ENCODE data around the gene GABRR1. TPM values are rescaled to one million over a fixed set of nuclear protein-coding genes. Genes with fewer than 3 reads are reported as not detected.

GABRR1 gene
- total and polyA plus RNA-seq, 2 of the 13 experiments (the other 11 are each of a cell fraction or from before 2014, with no cell fraction given) = not detected

DNA sequence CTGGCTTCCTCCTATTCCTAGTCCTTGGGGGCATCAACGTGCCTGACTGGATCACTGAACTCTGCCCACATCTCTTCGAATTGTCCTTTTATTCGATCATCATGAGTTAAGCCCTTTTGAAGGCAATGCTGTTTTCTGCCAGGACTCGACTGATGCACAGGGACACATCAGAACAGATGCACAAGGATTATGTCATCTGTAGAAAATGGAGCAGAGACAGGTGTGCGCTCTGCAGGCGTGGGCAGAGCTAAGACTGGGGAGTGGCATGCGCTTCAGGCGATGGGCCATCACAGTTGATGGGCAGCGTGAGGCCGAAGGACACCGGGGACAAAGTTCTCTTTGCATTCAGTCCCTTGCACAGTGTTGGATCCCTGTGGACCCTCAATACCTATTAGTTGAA, 13.1 kb downstream of the GABRR1 start:
- H3K9me3 ChIP-seq (ENCODE audit: low read length) = no peaks in the 10 kb centered on the region
- ChIA-PET CTCF (ENCODE audit: low intra/inter-chr PET ratio, low total read pairs) (no interaction called here), POLR2A (no interaction called here)
- FAIRE-seq (no peak), DNase-seq (ENCODE audit: low spot score) (no peak), ATAC-seq (no peak)
- no peaks in the 10 kb centered on the region for H3K79me2 ChIP-seq (ENCODE audit: insufficient read depth, low read length)
- no peak overlapping the region for H2AFZ ChIP-seq (ENCODE audit: low read length)
- no TSS peak for BruUV-seq (replicated peaks)
- H3K4me3 ChIP-seq (replicated peaks in 1 of 3; ENCODE audit: insufficient read depth in 1 of 3, low read depth in 2 of 3, low read length in 3 of 3) = no peak overlapping the region
- H4K20me1 ChIP-seq (ENCODE audit: insufficient read depth, low read length) = no peaks in the 10 kb centered on the region
- H3K27me3 ChIP-seq (ENCODE audit: control insufficient read depth in 1 of 2, insufficient read depth in 2 of 2, low read length in 2 of 2) = no peaks in the 10 kb centered on the region
- 38% methylated on average over 11 of the region's 11 CpGs for WGBS (ENCODE audit: low lambda C conversion rate)
- no peaks in the 10 kb centered on the region for H3K4me1 ChIP-seq (ENCODE audit: insufficient read depth, low read length)
- intact Hi-C loops (cut with micrococcal nuclease; ENCODE audit: unreplicated experiment) (no loop called here), in situ Hi-C loops (cut with HindIII; ENCODE audit: extremely low pct_ligation_motif_present, low pct_unique_long_range_greater_than_20kb) (no loop called here)
- TF ChIP-seq ZFP36L1 (CRISPR knock-in tag; IDR thresholded peaks at IDR 0.05) = no peak
- TF ChIP-seq ZBTB34 (CRISPR knock-in tag; IDR thresholded peaks at IDR 0.05) = no peak
- no peak for TF ChIP-seq KLF11 (CRISPR knock-in tag; IDR thresholded peaks at IDR 0.05)
- no peak for TF ChIP-seq RXRA (CRISPR knock-in tag; IDR thresholded peaks at IDR 0.05)
- TF ChIP-seq HNRNPUL1 (IDR thresholded peaks at IDR 0.05; ENCODE audit: low read depth, low read length) = no peak
- TF ChIP-seq DRAP1 (CRISPR knock-in tag; IDR thresholded peaks at IDR 0.05) = no peak
- TF ChIP-seq ZFY (CRISPR knock-in tag; IDR thresholded peaks at IDR 0.05) = no peak
- TF ChIP-seq DR1 (CRISPR knock-in tag; IDR thresholded peaks at IDR 0.05) = no peak
- TF ChIP-seq ZBTB46 (CRISPR knock-in tag; IDR thresholded peaks at IDR 0.05; ENCODE audit: borderline replicate concordance) = no peak
- no peak for TF ChIP-seq FOXO1 (CRISPR knock-in tag; IDR thresholded peaks at IDR 0.05)
- no peak for TF ChIP-seq EEA1 (CRISPR knock-in tag; IDR thresholded peaks at IDR 0.05; ENCODE audit: borderline replicate concordance)
- TF ChIP-seq ZNF607 (CRISPR knock-in tag; IDR thresholded peaks at IDR 0.05; ENCODE audit: borderline replicate concordance) = no peak
- TF ChIP-seq ZNF547 (CRISPR knock-in tag; IDR thresholded peaks at IDR 0.05) = no peak
- no peak for TF ChIP-seq SP5 (CRISPR knock-in tag; IDR thresholded peaks at IDR 0.05; ENCODE audit: borderline replicate concordance, low read depth)
- no peak for TF ChIP-seq KLF6 (CRISPR knock-in tag; IDR thresholded peaks at IDR 0.05)
- TF ChIP-seq HOXA3 (CRISPR knock-in tag; IDR thresholded peaks at IDR 0.05) = no peak
- no peak for TF ChIP-seq ZNF121 (CRISPR knock-in tag; IDR thresholded peaks at IDR 0.05)
- TF ChIP-seq ZNF569 (CRISPR knock-in tag; IDR thresholded peaks at IDR 0.05; ENCODE audit: borderline replicate concordance) = no peak
- TF ChIP-seq, protein P1, sequence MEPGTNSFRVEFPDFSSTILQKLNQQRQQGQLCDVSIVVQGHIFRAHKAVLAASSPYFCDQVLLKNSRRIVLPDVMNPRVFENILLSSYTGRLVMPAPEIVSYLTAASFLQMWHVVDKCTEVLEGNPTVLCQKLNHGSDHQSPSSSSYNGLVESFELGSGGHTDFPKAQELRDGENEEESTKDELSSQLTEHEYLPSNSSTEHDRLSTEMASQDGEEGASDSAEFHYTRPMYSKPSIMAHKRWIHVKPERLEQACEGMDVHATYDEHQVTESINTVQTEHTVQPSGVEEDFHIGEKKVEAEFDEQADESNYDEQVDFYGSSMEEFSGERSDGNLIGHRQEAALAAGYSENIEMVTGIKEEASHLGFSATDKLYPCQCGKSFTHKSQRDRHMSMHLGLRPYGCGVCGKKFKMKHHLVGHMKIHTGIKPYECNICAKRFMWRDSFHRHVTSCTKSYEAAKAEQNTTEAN (CRISPR knock-in tag; conservative IDR thresholded peaks at IDR 0.05) = no peak
- no peak for TF ChIP-seq ZNF574 (CRISPR knock-in tag; IDR thresholded peaks at IDR 0.05)
- H3K36me3 ChIP-seq (replicated peaks in 1 of 2; ENCODE audit: control insufficient read depth in 1 of 2, insufficient read depth in 2 of 2, low read length in 2 of 2) = no peaks in the 10 kb centered on the region
- no peak overlapping the region for H3K4me2 ChIP-seq (ENCODE audit: low read depth, low read length)
- no peak overlapping the region for H3K9ac ChIP-seq (ENCODE audit: insufficient read depth, low read depth, low read length)
- H3K27ac ChIP-seq (ENCODE audit: extremely low read length, insufficient read depth, low read length) = no peak overlapping the region
